Endometrial microvascular endothelial cells (primary cell): ENCODE results near the gene TBC1D24. TPM values are rescaled to one million over a fixed set of nuclear protein-coding genes. Genes with fewer than 3 reads are reported as not detected.
"Not testable (repeated sequence)": the region's sequence is repeated elsewhere in the genome, so short reads cannot be mapped to it uniquely, and the experiment has no call there.

Source experiments
- in situ Hi-C: cut with HindIII; loops from 2 replicates; pipeline ENCODE4 v1.10.0; 2017; ENCODE audit warnings: low sequenced_read_pairs, low pct_unique_long_range_greater_than_20kb; ENCODE audit errors: inconsistent ontology term
- total RNA-seq: library from RNA; depleted of rRNA; stranded (reverse); fragments of >200 nt; gene quantifications from one replicate; pipeline ENCODE4 v1.2.3, GENCODE V29; 2015; ENCODE audit errors: inconsistent ontology term

The TBC1D24 gene
- total RNA-seq, 1 donor from 2014 or later, result 15.1 TPM

- in situ Hi-C loops, result no loop called here
These were observed 51.2 kb downstream of the TBC1D24 start for GRCh38 chr16:2526135-2526534.

GRCh38 chr16:2527071-2527783 is 52.3 kb downstream of the TBC1D24 start:
- in situ Hi-C loops, result no loop called here

GRCh38 chr16:2527784-2528100 is 52.8 kb downstream of the TBC1D24 start:
- in situ Hi-C loops, result no loop called here

- in situ Hi-C loops, result no loop called here
These were observed 53.5 kb downstream of the TBC1D24 start for GRCh38 chr16:2528161-2529060.

GRCh38 chr16:2529061-2529931 is 54.4 kb downstream of the TBC1D24 start:
- in situ Hi-C loops, result no loop called here

- in situ Hi-C loops, result no loop called here
These were observed 55.2 kb downstream of the TBC1D24 start for GRCh38 chr16:2529961-2530628.

- in situ Hi-C loops, result no loop called here
These were observed 55.8 kb downstream of the TBC1D24 start for GRCh38 chr16:2530629-2531318.

GRCh38 chr16:2531371-2531695 is 56.4 kb downstream of the TBC1D24 start, which contains the start of gene CEMP1:
CEMP1 (minus strand) TSS chr16:2531408; CDS start chr16:2531073, 335 bp downstream.
- in situ Hi-C loops, result no loop called here

GRCh38 chr16:2531696-2532493 is 57.0 kb downstream of the TBC1D24 start:
- in situ Hi-C loops, result no loop called here

- in situ Hi-C loops, result no loop called here
These were observed 57.7 kb downstream of the TBC1D24 start for GRCh38 chr16:2532494-2533141.

- in situ Hi-C loops, result not testable (repeated sequence)
These were observed 58.3 kb downstream of the TBC1D24 start for GRCh38 chr16:2533142-2533755.

GRCh38 chr16:2533912-2534311 is 59.0 kb downstream of the TBC1D24 start:
- in situ Hi-C loops, result no loop called here

- in situ Hi-C loops, result not testable (repeated sequence)
These were observed 59.4 kb downstream of the TBC1D24 start for GRCh38 chr16:2534335-2534734.

GRCh38 chr16:2535625-2536013 is 60.7 kb downstream of the TBC1D24 start:
- in situ Hi-C loops, result no loop called here

GRCh38 chr16:2537451-2538379 is 62.8 kb downstream of the TBC1D24 start, which contains the start of gene PDPK1:
PDPK1 (plus strand) TSS chr16:2538021; CDS start chr16:2538113, 92 bp downstream.
- in situ Hi-C loops, result no loop called here
